DND-41 (cell line): Measurements from ENCODE around the gene CILP.

Source experiments
- EZH2 ChIP-seq: IDR thresholded peaks from 3 replicates; pipeline ENCODE4 v1.6.1; 2012; ENCODE audit warnings: borderline replicate concordance, low read depth, mild to moderate bottlenecking, moderate library complexity, low read length, inconsistent platforms; ENCODE audit not compliant: severe bottlenecking
- TF ChIP-seq, protein P1 (sequence below): IDR thresholded peaks from 2 replicates; pipeline ENCODE4 v1.5.1; 2012; ENCODE audit warnings: borderline replicate concordance, low read length, moderate library complexity, mild to moderate bottlenecking; ENCODE audit not compliant: poor library complexity, severe bottlenecking; ENCODE audit errors: extremely low read depth

DNA sequence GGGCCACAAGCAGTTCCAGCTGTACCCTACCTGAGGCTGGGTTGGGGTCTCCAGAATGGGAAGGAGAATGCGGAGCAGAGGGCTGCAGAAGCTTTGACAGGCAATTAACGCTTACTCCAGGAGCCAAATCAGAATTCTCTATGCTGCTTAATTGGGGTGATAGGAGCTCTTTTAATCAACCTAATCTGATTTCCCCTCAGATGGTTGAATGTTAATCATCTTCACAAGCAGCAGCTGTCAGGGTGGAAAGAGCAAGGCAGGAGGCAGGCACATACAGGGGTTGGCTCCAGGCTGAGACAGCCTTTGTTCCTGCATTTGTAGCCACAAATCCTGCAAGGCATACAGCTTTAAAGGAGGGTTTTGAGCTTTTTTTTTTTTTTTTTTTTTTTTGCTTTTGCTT is 2.6 kb downstream of the CILP start:
- no peak for TF ChIP-seq EZH2
- TF ChIP-seq, protein P1, sequence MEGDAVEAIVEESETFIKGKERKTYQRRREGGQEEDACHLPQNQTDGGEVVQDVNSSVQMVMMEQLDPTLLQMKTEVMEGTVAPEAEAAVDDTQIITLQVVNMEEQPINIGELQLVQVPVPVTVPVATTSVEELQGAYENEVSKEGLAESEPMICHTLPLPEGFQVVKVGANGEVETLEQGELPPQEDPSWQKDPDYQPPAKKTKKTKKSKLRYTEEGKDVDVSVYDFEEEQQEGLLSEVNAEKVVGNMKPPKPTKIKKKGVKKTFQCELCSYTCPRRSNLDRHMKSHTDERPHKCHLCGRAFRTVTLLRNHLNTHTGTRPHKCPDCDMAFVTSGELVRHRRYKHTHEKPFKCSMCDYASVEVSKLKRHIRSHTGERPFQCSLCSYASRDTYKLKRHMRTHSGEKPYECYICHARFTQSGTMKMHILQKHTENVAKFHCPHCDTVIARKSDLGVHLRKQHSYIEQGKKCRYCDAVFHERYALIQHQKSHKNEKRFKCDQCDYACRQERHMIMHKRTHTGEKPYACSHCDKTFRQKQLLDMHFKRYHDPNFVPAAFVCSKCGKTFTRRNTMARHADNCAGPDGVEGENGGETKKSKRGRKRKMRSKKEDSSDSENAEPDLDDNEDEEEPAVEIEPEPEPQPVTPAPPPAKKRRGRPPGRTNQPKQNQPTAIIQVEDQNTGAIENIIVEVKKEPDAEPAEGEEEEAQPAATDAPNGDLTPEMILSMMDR: no peak
